Measurements from ENCODE around the gene CDH4.

Gene CDH4

DNA sequence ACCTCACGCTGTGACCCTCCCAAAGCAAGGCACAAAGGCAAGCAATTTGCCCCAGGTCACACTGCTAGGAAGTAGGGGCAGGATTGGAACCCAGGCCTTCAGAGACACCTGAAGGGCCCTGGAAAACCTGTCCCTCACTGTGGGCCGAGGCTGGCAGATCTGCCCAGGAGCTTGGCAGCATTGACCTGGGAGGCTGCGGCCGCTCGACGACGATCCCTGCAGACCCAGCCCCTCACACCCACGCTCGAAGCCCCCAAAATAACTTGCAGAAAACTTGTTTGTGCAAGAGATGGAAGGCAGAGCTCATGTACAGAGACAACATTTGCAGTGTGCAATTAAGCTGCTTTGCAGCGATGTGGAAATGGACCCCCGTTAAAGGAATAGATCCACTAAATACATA lies 562.2 kb downstream of the CDH4 start:
- no peak for DNase-seq (ENCODE audit: low read depth, low spot score)

DNA sequence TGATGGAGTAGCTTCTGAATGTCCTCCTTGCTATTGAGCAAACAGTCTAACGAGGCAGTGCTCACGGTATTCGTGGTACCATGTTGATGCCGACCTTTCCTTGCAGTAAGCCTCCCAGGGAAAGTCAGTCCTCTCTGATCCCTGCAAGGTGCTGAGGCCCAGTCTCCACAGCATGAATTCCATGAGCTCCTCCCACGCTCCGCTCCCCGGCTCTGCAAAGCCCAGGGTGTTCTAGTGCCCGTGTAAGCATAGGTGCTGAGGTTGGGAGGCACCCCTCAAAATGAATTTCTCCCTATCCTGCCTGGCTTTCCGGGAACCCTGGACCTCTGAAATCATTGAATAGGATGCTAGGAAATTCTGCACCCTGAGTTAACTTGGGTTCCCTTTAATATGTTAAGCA lies 562.7 kb downstream of the CDH4 start:
- DNase-seq (ENCODE audit: low read depth, low spot score), result no peak

DNA sequence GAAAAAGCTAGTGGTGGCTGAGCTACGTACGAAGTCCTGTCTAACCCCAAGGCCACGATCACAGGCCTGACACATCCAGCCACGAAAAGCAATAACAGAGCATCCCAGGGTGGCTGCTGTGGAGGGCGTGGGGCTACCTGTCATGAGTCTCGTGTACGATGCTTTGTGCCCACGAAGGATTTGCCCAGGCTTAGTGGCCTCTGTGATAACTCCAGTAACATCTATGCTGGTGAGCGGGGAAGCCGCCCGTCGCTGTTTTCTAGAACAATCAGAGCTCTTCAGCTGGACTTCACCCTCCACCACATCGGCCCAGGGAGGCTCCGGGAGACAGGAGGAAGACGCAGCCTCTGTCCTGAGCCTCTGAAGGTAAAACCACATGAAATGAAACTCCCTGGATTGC lies 563.1 kb downstream of the CDH4 start:
- DNase-seq (ENCODE audit: low read depth, low spot score), result no peak

- DNase-seq (ENCODE audit: low read depth, low spot score), result no peak
These were observed 563.6 kb downstream of the CDH4 start for GRCh38 chr20:61815678-61816077.

GRCh38 chr20:61816606-61817460 lies 564.8 kb downstream of the CDH4 start:
- DNase-seq (ENCODE audit: low read depth, low spot score), result no peak

- DNase-seq (ENCODE audit: low read depth, low spot score), result no peak
These were observed 565.5 kb downstream of the CDH4 start for GRCh38 chr20:61817575-61817974.

DNA sequence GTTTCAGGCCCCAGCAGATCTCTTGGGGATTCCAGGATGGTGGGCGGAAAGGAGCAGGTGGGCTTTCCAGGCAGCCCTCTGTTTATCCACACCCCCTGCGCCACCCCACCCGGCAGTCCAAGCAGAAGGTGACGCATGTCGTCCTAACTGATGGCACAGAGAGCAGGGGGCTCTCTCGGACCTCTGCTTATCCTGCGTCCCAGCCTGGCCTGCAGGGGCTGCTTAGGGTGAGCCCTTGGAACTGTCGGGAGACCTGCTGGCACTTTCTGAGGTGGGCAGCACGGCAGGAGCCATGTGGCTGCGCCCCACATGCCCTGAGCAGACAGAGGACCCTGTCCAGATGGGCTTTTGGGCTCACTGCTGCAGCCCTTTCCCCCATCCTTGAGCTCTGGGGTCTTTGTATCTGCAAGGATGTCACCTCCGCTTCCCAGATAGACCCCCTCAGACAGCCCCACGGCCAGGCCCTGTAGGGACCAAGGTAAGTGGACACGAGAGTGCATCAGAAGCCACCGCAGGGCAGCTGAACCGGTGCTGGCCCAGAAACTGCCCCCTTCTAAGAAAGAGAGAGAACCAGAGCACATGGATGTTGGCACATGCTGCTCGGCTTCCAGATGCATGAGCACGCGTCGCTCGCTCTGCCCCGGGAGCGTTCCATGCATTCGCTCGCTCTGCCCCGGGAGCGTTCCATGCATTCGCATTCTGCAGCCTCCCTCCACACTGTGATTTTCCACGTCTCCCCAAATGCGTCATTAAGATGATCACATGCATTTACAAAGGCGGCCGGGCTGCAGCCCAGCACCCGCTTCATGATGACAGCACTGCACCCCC lies 566.9 kb downstream of the CDH4 start:
- DNase-seq (ENCODE audit: low read depth, low spot score), result no peak

DNA sequence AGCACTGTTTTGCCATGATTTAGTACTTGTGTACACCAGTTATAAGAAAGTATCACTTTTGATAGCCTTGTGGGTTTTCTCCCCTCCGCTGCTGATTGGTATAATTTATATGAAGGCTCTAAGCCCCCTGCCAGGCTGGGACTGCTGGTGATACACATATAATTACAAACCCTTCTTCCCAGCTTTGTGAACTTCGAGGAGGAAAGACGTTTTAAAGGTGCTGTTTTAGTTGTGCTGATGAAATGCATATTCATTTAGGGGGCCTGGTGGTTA lies 567.4 kb downstream of the CDH4 start:
- no peak for DNase-seq (ENCODE audit: low read depth, low spot score)

- no peak for DNase-seq (ENCODE audit: low read depth, low spot score)
These were observed 568.1 kb downstream of the CDH4 start for GRCh38 chr20:61819921-61820825.

DNA sequence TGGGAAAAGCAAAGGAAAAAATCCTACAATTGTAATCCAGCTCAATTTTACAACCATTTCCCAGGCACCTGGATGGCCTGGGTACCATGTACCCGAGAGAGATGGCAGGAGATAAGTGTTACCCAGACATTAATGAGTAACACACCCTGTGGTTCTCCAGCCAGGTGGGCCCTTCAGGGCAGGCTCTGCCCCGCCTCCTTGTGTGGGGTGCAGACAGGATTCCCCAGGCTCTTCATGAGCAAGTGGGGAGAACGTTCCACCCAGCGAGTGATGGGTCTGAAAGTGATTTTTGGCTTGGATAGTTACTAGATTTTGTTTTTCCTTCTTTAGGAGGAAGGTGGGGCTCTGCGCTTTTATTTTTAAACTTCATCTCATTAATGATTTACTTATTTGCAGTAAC lies 569.7 kb downstream of the CDH4 start:
- DNase-seq (ENCODE audit: low read depth, low spot score), result no peak

GRCh38 chr20:61822396-61822795 lies 570.3 kb downstream of the CDH4 start:
- no peak for DNase-seq (ENCODE audit: low read depth, low spot score)

- no peak for DNase-seq (ENCODE audit: low read depth, low spot score)
These were observed 571.2 kb downstream of the CDH4 start for GRCh38 chr20:61823242-61823641.

- no peak for DNase-seq (ENCODE audit: low read depth, low spot score)
These were observed 576.8 kb downstream of the CDH4 start for GRCh38 chr20:61828891-61829290.

- DNase-seq (ENCODE audit: low read depth, low spot score), result no peak
These were observed 577.5 kb downstream of the CDH4 start for GRCh38 chr20:61829526-61829925.

DNA sequence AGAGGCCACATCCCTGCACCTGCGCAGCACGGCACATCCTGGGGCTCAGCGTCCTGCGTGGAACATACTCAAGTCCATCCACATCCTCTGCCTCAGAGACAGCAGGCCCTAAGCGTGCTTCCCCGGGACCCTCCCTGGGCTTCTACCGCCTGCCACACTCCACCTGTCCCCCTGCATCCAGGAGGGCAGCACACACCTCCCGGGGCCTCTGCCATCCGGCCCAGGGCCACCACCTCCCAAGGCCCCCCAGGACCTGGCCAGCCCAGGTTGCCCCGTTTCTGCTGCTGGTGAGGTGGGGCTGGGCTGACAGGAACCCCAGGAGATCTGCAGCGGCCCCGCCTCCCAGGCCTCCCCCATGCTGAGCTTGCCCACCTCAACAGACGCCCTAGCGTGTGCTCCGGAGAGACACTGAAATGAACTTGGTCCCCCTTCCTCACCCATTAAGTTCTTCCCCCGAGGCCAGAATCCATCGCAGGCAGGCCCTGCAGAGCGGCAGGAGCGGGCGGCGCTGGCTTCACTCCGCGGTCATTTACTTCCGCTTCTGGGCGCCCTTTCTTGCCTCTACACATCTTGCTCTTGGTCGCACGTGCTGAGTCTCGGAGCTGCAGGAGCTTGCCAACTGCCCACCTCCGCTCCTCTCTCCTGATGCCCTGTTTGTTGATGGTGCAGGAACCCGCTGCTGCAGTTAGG lies 578.3 kb downstream of the CDH4 start:
- no peak for DNase-seq (ENCODE audit: low read depth, low spot score)

DNA sequence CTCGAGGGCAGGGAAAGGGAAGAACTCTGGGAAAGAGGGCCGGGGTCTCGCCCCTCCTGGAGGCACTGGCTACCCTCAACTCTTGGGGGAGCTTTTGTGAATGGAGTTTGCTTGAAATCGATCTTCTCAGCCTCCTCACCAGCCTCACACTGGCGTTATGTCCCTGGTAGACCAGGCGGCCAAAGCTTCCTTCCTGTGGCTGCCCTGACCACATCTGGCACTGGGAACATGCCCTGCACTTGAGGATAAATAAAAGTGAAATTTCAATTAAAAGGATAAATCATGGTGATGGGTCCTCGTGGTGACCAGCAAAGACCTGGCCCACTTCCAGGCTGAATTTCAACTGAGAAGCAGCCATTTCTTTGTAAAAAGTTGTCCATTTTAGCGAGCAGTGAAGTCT lies 578.9 kb downstream of the CDH4 start:
- no peak for DNase-seq (ENCODE audit: low read depth, low spot score)

- no peak for DNase-seq (ENCODE audit: low read depth, low spot score)
These were observed 580.1 kb downstream of the CDH4 start for GRCh38 chr20:61832181-61832580.

GRCh38 chr20:61833807-61834610 lies 581.9 kb downstream of the CDH4 start:
- DNase-seq (ENCODE audit: low read depth, low spot score), result no peak

DNA sequence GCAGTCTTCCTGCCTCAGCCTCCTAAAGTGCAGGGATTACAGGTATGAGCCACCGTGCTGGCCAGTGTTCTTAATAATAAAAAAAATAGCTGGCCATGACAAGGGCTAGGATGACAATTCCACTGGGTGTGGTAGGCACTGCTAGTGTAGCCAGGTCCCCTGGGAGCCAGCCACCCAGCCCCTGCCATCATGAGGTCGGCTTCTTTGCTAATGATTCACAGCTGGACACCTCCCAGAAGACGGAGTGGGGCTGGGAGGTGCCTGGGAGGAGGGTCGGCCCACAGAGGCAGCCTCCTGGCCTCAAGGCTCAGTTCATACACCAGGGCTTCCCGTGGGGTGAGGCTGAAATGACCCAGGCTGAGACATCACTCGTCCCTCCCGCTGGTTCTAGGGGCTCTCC lies 583.2 kb downstream of the CDH4 start:
- no peak for DNase-seq (ENCODE audit: low read depth, low spot score)

DNA sequence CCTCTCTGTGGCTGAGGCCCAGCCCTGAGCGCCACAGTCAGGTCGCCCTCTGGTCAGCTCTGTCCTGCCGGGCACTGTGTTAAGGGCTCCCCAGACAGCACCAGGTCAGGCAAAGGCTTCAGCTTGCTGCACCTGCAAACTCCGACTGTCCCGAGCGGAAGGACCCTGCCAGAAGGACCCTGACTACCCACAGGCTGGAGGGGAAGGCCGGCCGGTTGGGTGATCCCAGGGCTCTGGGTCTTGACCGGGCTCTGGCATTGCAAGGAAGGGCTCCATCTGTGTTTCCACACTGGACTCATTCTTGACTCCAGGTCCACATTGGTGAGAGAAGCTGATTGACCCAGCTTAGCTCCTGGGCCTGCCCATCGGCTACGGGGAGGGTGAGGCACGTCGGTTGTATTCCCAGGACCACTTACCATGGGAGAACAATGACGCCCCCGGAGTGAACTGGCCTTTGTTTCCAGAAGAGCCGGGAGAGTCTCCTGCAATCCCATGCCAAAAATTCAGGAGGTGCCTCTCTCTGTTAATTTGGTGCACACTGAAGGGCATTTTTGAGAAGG lies 583.8 kb downstream of the CDH4 start:
- DNase-seq (ENCODE audit: low read depth, low spot score), result no peak
